Neutrophil (primary cell): Measurements from ENCODE around the gene PLEKHB2.

ENCODE experiments used
- H3K27ac ChIP-seq: fragments of 200-600 bp; sonication (generic); 2 replicates; pipeline ENCODE4 v1.5.1; 2016; ENCODE audit warnings: mild to moderate bottlenecking, moderate library complexity
- H3K27me3 ChIP-seq: fragments of 200-600 bp; sonication (generic); 2 replicates; pipeline ENCODE4 v1.6.0; 2016; ENCODE audit warnings: mild to moderate bottlenecking
- H3K36me3 ChIP-seq: fragments of 200-600 bp; sonication (generic); 2 replicates; pipeline ENCODE4 v1.5.1; 2017
- H3K4me1 ChIP-seq, 2 experiments: fragments of 200-600 bp in 1 of 2; sonication (generic) in 1 of 2; 1 replicate in 1 of 2; 2 replicates in 1 of 2; pipeline versions ENCODE4 v1.5.1 to v1.6.1; 2013 to 2016; ENCODE audit warnings: low read depth in 1 of 2, low read length in 1 of 2, mild to moderate bottlenecking in 1 of 2, moderate library complexity in 1 of 2; ENCODE audit not compliant: control insufficient read depth in 1 of 2, insufficient read depth in 1 of 2
- H3K4me3 ChIP-seq, 2 experiments: fragments of 200-600 bp in 1 of 2; sonication (generic) in 1 of 2; 1 replicate in 1 of 2; 2 replicates in 1 of 2; pipeline ENCODE4 v1.5.1; 2013 to 2016; ENCODE audit warnings: low read depth in 1 of 2, low read length in 1 of 2, mild to moderate bottlenecking in 1 of 2, moderate library complexity in 1 of 2
- H3K9me3 ChIP-seq: fragments of 200-600 bp; sonication (generic); 2 replicates; pipeline ENCODE4 v1.5.1; 2016
- TF ChIP-seq, protein P1 (sequence below): fragments of 200-600 bp; sonication (generic); IDR thresholded peaks from 2 replicates; pipeline ENCODE4 v1.5.1; 2016; ENCODE audit warnings: antibody characterized with exemption

The PLEKHB2 gene

DNA sequence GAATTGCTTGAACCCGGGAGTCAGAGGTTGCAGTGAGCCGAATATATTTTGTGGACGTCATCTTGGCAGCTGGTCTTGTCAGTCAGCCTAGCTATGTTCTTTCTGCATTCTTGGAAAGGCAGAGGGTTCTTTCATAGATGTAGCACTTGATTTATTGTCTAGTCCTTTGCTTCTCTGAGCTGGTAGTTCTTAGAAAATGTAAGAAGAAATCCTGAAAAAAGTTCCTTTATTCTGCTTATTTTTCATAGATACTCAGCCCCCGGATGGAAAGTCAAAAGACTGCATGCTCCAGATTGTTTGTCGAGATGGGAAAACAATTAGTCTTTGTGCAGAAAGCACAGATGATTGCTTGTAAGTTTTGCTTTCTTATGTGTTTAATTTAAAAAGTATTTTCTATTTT, 21.3 kb downstream of the PLEKHB2 start:
- peaks cover 85% of the 10 kb centered on the region for H3K36me3 ChIP-seq
- H3K27me3 ChIP-seq: no peaks in the 10 kb centered on the region
- H3K4me1 ChIP-seq: no peaks in the 10 kb centered on the region
- no peak overlapping the region for H3K4me3 ChIP-seq
- no peak overlapping the region for H3K27ac ChIP-seq
- H3K9me3 ChIP-seq: no peaks in the 10 kb centered on the region
- TF ChIP-seq, protein P1, sequence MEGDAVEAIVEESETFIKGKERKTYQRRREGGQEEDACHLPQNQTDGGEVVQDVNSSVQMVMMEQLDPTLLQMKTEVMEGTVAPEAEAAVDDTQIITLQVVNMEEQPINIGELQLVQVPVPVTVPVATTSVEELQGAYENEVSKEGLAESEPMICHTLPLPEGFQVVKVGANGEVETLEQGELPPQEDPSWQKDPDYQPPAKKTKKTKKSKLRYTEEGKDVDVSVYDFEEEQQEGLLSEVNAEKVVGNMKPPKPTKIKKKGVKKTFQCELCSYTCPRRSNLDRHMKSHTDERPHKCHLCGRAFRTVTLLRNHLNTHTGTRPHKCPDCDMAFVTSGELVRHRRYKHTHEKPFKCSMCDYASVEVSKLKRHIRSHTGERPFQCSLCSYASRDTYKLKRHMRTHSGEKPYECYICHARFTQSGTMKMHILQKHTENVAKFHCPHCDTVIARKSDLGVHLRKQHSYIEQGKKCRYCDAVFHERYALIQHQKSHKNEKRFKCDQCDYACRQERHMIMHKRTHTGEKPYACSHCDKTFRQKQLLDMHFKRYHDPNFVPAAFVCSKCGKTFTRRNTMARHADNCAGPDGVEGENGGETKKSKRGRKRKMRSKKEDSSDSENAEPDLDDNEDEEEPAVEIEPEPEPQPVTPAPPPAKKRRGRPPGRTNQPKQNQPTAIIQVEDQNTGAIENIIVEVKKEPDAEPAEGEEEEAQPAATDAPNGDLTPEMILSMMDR: no peak

DNA sequence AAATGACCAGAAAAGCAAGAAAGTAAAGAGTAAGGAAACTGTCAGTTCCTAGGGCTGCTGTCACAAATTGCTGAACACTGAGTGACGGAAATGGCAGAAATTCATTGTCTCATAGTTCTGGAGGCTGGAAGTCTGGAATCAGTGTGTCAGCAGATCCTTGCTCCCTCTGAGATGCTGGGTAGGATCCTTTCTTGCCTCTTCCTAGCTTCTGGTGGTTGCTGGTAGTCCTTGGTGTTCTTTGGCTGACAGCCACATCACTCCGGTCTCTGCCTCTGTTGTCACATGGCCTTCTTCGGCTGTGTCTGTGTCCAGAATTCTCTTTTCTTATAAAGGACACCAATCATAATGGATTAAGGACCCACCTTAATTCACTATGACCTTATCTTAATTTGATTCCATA, 21.9 kb downstream of the PLEKHB2 start:
- H3K4me1 ChIP-seq: no peaks in the 10 kb centered on the region
- no peak overlapping the region for H3K4me3 ChIP-seq
- H3K9me3 ChIP-seq: no peaks in the 10 kb centered on the region
- H3K36me3 ChIP-seq: peaks cover 86% of the 10 kb centered on the region
- no peak overlapping the region for H3K27ac ChIP-seq
- TF ChIP-seq, protein P1: no peak
- no peaks in the 10 kb centered on the region for H3K27me3 ChIP-seq

DNA sequence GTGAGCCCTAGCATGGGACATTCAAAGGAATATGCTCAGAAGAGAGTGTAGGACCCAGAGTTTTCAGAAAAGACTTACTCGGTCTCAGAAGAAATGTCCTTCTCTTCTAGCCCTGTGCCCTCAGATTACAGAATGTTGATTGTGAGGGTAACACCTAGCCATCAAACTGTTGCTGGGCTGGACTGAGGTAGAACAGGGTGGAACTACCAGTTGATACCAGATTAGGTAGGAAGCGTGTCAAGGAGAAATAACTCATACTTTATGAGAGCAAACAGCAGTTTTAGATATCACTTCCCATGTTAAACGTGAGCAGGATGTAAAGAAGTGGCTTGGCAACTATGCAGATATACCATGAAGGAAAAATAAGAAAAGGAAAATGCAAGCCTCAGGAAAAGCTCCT, 22.8 kb downstream of the PLEKHB2 start:
- no peaks in the 10 kb centered on the region for H3K4me1 ChIP-seq
- H3K27ac ChIP-seq: no peak overlapping the region
- no peak overlapping the region for H3K4me3 ChIP-seq
- H3K9me3 ChIP-seq: no peaks in the 10 kb centered on the region
- H3K27me3 ChIP-seq: no peaks in the 10 kb centered on the region
- peaks cover 86% of the 10 kb centered on the region for H3K36me3 ChIP-seq
- TF ChIP-seq, protein P1: no peak

DNA sequence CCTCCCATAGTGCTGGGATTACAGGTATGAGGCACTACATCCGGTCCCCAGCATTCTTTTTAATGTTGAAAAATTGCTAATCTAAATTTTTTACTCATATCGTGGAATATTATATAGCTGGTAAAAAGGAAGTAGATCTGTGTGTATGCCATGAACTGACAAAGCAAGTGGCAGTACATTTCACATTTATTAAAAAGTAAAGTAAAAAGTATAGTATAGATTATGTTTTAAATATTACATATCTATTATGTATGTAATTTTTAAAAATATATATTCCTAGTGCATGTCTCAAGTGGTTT, 25.1 kb downstream of the PLEKHB2 start:
- TF ChIP-seq, protein P1: no peak
- H3K36me3 ChIP-seq: peaks cover 91% of the 10 kb centered on the region

DNA sequence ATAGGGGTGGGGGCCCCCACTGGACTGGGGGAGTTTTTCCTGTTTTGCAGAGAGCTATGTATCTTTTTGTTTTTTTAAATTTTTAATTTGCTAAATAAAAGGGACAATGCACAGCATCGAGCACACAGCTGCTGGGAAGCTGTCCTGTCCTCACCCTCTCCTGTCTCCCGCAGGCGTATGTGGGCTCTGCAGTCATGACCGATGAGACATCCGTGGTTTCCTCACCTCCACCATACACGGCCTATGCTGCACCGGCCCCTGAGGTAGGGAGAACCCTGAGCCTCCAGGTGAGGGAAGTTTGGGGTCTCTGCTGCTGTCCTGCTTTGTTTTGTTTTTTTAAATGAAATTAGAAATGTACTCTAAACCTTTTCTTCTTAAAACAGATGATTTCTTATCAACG, 27.6 kb downstream of the PLEKHB2 start:
- peaks cover 73% of the 10 kb centered on the region for H3K36me3 ChIP-seq
- no peaks in the 10 kb centered on the region for H3K4me1 ChIP-seq
- no peaks in the 10 kb centered on the region for H3K27me3 ChIP-seq
- no peaks in the 10 kb centered on the region for H3K9me3 ChIP-seq
- H3K4me3 ChIP-seq: no peak overlapping the region
- no peak overlapping the region for H3K27ac ChIP-seq
- TF ChIP-seq, protein P1: no peak

More for the DNA sequence above, 25.1 kb downstream of the PLEKHB2 start:
- Histone ChIP-seq H3K4me1 (no peaks in the 10 kb centered on the region), H3K27ac (no peak overlapping the region), H3K9me3 (no peaks in the 10 kb centered on the region), H3K27me3 (no peaks in the 10 kb centered on the region), H3K4me3 (no peak overlapping the region)

DNA sequence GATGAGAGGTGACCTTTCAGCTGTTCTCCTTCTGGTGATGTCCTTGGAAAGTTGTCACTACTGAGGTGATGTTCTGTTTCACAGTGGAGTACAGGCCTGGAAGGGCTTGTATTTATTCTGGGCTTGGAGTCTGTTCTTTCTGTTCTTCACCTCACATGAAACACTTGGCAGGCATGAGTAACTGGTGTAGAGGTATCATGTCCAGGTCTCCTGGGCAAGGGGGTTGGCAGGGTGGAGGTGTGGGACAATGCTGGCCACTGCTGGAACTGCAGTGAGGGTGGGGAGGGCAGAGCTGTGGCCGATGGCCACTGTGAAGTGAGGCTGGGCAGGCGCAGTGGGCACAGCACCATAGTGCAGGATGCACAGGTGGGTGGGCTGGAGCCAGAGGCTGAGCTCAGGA, 35.4 kb downstream of the PLEKHB2 start:
- Histone ChIP-seq H3K4me3 (no peak overlapping the region), H3K9me3 (no peaks in the 10 kb centered on the region), H3K27ac (no peak overlapping the region), H3K4me1 (no peaks in the 10 kb centered on the region), H3K36me3 (peaks cover 72% of the 10 kb centered on the region), H3K27me3 (no peaks in the 10 kb centered on the region)
- TF ChIP-seq, protein P1: no peak
